CD4-positive, alpha-beta T cell treated with Interleukin-17A for 1 hour (primary cell): ENCODE results near the gene PARP16.

Source experiments
- DNase-seq: peaks from one replicate; pipeline ENCODE4 v3.0.0-alpha.2; 2020

Gene PARP16

DNA sequence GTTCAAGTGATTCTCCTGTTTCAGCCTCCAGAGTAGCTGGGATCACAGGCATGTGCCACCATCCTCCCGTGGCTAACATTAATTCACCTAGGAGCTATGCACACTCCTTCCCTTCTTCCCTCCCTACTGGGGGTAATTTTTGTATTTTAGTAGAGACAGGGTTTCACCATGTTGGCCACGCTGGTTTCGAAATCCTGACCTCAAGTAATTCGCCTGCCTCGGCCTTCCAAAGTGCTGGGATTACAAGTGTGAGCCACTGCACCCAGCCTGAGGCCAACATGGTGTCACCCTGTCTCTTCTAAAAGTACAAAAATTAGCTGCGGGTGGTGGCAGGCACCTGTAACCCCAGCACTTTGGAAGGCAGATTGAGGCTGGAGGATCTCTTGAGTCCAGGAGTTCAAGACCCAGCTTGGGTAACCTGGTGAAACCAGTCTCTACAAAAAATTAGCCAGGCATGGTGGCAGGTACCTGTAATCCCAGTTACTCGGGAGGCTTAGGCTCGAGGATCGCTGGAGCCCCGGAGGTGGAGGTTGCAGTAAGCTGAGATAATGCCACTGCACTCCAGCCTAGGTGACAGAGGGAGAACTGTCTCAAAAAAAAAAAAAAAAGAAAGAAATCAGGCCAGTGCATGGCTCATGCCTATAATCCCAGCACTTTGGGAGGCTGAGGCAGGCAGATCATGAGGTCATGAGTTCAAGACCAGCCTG, 23.9 kb upstream of the PARP16 start:
- DNase-seq, result no peak

DNA sequence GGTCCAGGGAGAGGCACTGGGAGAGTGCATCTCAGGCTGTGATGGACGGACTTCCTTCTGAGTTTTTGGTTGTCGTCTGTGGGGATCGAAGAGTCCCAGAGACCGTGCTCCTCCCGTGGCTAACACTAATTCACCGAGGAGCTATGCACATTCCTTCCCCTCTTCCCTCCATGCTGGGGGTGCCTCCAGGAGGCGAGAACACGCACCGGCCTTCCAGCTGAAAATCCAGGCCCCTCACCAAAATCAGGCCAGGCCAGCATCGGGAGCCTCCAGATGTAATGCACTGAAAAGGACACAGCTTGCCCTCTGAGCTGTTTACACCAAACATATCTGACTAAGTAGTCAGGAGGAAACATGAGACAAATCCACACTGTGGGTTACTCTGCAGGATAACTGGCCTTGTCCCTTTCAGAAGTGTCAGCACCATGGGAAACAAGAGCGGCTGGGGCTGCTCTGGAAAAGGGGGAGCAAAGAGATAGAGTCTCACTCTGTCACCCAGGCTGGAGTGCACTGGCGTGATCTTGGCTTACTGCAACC, 23.3 kb upstream of the PARP16 start:
- DNase-seq, result no peak

DNA sequence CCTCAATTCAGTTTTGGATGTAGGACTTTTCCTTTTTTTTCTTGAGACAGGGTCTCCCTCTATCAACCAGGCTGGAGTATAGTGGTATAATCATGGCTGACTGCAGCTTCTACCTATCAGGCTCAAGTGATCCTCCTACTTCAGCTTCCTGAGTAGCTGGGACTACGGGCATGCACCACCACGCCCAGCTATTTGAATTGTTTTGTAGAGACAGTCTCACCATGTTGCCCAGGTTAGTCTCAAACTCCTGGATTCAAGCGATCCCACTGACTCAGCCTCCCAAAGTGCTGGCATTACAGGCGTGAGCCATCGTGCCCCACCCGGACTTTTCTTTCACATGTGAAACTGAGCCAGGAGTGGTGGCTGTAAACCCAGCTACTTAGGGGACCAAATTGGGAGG, 21.3 kb upstream of the PARP16 start:
- no peak for DNase-seq

DNA sequence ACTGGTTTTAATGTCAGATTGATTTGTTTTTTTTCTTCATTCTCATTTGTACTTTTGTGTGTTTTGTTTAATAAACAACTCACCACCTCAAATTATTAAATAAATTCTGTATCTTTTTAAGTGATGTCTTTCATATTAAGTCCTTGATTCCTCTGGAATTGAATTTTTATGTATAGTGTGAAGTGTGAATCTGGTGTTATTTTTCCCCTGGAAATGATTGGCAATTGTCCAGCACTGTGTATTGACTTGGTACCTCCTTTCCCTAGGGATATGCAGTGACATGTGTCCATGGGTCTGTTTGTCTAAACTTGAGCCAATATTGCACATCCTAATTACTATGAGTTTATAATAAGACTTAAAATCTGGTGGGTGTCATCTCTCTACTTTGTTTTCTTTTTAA, 19.9 kb upstream of the PARP16 start:
- DNase-seq, result no peak

DNA sequence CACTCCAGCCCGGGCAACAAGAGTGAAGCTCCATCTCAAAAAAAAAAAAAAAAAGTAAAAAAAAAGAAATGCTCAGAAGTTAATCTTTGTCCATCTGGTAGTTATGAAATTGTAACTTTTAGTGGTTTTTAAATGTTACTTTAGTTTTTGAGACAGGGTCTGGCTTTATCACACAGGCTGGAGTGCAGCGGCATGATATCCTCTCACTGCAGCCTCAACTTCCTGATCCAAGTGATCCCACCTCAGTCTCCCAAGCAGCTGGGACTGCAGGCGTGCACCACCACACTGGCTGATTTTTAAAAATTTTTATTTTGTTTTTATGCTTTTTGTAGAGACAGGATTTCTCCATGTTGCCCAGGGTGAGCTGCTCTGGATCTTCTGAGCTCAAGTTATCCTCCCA, 19.1 kb upstream of the PARP16 start:
- no peak for DNase-seq

DNA sequence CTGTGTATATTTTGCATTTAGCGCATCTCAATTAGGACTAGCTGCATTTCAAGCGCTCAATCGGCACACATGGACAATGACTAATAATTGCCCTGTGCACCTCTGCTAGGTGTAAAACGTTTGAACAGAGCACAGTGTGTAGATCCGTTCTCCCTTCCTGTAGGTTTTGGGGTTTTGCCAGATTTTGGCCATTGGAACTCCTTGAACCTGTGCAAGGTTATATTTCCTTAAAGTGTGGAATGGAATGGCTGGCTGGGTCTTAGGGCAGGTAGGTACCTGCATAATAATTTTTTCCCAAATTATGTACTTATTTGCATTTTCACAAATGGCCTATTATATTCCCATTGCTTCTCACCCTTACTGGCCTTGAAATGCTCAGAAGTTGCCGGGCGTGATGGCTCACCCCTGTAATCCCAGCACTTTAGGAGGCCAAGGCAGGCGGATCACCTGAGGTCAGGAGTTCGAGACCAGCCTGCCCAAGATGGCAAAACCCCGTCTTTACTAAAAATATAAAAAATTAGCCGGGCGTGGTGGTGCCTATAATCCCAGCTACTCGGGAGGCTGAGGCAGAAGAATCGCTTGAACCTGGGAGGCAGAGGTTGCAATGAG, 18.6 kb upstream of the PARP16 start:
- DNase-seq, result no peak

DNA sequence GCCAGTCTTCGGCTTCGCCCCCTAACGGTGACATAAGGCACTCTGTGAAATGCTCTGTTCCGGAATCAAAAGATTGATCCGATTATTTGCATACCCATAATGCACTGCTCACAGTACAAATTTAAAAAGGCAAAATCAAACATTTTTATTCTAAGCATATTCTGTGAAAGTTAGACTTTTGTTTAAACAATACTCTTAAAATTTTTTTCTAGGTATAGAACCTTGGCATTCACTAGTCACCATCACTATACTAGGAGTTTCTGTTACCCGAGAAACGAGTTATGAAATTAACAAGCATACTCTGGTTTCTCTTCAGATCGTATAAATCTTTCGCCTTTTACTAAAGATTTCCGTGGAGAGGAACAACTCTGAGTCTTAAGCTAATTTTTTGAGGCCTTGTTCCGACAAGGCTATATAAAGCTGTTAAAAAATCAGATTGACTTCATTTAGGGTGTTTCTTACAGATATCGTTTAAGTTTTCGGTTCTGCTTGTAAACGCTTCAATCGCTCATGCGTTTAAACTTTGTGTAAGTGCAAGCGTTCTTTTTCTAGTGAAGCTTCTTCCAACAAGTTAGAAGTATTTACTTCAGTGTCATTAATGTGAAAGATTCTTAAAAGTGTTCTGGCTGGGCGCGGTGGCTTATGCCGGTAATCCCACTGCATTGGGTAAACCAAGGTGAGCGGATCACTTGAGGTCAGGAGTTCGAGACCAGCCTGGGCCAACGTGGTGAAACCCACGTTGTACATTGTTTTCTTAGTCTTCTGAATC, 17.9 kb upstream of the PARP16 start, which contains the start of gene RNU5B-1:
Gene RNU5B-1, plus strand, starts transcription at position 297 of the 769 bp plus-strand sequence.
- DNase-seq, result peak; percentile 92

DNA sequence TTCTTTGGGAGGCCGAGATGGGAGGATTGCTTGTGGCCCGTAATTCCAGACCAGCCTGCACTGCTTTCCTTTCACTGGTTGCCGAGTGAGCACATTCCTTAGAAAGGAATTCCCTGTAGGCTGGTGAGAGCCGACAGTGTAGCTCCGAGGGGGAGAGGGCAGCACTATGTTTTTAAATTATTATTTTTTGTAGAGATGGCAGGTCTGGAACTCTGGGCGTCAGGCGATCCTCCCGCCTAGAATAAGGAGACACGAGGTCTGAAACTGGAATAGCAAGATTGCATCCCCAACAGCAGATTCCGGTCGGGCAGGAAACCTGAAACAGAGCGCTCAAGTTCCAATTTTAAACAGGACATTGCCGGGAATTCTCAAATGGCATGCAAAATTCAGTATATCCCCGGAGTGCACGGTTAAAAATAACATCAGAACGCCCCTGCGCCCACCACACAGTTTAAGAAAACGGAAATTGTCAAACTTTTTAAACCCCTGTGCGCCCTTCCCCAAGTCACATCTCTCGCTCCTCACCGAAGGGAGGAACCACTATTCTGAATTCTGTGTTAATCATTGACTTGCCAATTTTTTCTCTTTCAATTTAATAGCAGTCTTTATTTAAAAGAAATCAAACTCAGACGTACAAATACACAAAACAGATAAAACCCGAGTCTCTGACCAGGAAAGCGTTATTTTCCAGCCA, 17.2 kb upstream of the PARP16 start:
- DNase-seq, result no peak

DNA sequence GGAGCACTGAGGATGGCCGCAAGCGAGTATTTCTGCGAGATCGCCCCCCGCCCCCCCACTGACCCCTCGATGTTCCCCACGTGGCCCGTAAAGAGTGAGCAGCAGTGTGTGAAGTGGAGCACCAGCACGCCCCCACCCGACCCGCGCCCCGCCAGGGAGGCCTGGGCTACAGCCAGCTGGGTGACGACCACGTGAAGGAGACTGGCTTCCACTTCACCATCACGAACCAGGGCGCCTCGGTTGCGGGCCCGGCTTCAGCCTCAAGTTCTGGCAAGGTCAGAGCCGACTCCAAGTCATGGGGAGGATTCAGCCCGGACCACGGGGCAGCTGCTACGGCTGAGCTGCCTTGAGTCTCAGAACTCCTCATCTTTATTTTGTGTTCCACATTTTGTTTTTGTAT, 15.4 kb upstream of the PARP16 start:
- DNase-seq, result no peak

DNA sequence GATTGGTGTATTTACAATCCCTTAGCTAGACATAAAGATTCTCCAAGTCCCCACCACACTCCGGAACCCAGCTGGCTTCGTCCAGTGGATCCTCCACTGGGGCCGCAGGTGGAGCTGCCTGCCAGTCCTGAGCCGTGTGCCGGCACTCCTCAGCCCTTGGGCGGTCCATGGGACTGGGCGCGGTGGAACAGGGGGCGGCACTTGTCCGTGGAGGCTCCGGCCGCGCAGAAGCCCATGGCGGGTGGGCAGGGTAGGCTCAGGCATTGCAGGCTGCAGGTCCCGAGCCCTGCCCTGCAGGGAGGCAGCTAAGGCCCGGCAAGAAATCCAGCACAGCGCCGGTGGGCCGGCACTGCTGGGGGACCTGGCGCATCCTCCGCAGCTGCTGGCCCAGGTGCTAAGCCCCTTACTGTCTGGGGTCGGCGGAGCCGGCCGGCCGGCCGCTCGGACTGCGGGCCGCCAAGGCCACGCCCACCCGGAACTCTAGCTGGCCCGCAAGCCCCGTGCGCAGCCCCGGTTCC, 14.3 kb upstream of the PARP16 start:
- no peak for DNase-seq

DNA sequence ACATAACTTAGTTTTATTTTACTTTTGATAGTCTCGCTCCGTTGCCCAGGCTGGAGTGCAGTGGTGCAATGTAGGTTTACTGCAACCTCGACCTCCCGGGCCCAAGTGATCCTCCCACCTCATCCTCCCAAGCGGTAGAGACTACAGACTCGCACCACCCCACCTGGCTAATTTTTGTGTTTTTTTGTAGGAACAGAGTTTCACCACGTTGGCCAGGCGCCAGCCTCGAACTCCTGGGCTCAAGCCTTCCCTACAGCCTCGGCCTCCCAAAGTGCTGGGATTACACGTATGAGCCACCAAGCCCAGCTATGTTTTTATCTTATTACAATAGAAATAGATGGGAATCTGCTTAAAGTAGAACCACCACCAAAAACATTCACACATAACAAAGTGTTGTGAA, 12.0 kb upstream of the PARP16 start:
- no peak for DNase-seq

DNA sequence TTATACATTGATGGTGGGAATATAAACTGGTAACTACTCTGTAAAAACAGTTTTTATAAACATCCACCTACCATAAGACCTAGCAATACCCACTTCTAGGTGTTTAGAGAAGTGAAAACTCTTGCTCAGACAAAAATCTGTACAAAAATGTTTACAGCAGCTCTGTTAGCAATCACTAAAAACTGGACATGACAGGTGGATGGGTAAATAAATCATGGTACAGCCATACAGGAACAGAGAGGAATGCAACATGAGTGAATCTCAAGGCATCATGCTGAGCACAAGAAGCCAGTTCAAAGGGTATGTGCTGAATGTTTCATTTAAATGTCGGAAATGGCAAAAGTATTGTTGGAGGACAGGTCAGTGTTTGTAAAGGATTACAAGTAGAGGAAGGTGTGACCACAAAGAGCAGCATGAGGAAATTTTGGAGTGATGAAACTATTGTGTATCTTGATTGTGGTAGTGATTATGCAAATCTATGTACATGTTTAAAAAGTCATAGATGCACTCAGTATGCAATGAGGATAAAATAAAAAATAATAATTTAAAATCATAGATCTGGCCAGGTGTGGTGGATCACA, 6.3 kb upstream of the PARP16 start:
- no peak for DNase-seq

DNA sequence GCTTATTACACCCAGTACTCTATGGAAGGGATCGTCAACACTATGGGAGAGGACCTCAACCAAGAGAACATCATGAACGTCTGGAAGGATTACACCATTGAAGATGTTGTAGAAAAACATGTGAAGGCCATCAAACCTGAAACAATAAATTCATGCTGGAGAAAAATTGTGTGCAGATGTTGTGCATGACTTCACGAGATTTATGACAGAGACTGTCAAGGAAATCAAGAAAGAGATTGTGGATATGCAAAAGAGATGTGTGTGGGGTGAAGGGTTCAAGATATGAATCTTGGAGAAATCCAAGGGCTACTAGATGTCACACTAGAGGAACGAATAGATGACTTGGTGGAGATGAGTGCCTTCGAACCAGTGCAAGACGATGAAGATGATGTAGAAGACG, 3.5 kb upstream of the PARP16 start:
- DNase-seq, result no peak

DNA sequence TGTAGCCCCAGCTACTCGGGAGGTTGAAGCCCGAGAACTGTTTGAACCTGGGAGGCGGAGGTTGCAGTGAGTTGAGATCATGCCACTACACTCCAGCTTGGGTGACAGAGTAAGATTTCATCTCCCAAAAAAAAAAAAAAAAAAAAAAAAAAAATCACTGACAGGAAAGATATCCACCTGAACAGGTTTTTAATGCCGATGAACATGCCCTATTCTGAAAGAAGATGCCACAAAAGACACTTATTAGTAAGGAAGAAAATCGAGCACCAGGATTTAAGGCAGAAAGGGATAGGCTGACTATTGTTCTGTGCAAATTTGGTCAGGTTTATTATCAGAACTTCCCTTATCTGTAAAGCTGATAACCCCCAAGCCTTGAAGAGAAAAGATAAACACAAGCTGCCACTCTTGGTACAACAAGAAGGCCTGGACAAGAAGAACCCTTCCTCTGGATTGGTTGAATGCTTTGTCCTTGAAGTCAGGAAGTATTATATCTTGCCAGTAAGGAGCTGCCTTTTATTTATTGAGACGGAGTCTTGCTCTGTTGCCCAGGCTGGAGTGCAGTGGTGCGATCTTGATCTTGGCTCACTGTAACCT, 2.7 kb upstream of the PARP16 start:
- no peak for DNase-seq

DNA sequence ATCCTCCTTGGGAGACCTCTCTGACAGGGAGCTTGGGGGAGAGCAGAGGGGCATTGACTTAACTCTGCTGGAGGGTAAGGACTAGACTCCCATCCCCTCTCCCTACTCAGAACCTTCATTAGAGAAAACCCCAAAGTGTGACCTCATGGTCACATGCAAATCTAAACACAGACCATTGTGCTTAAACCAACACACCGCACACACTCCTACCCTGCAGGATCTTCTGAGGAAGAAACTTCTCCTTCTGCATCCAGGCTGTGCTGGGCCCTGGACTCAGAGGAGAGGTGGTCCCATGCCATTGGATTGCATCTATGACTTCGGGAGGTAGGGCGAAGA, 805 bp upstream of the PARP16 start:
- DNase-seq, result no peak

DNA sequence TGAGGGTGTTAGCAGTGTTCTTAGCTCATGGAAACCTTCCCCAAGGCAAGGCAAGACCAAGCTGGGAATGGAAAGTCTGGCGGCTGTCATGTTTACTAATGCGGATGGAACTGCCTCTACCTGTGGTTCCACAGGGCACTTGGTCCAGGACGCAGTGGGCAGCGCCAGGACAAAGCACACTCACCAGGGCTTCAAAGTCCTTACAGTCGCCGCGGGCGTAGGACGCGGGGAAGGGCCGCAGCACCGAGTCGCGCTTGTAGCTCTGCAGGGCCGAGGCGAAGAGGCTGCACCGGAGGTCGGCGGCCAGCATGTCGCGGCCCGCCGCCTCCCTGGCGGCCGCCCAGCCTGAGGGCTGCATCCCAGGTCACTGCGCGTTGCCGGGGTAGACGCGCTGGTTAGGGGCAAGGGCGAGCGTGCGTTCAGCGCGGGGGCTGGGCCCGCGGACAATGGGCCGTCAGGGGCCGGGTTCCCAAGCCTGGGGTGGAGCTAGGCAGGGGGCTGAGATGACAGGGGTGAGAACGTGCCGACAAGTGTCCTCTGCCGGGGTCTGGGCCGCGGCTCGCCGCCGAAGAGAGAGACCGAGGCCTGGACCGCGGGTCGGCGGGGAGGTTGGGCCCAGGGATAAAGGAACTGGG, 497 bp downstream of the PARP16 start:
- DNase-seq, result no peak

DNA sequence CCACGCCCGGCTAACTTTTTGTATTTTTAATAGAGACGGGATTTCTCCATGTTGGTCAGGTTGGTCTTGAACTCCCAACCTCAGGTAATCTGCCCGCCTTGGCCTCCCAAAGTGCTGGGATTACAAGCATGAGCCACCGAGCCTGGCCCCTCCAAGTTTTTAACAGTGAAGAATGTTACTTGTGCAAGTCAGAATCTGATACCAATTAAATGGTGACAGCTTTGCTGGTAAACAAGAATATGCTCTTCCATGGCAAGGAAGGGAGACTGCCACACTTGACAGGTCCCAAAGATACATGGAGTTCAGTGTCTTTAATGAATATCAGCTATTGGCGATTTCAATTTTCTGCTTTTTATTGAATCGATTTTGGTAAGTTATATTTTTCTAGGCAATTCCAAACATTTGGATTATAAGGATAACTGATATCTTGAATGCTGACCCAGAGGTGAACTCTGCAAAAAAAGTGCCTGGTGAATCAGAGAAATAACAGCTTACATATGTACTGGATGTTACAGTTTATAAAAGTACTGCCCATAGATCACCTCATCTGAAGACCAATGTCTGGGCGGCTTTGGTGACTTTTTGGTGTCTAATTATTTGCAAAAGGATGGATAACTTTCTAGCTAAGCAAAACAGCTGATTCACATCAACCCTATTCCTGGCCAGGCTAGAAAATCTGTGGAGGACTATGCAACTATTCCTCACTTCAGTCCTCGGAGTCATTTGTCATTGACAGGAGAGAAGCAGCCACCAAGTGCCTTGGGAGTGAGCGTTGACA, 1.2 kb downstream of the PARP16 start:
- no peak for DNase-seq

DNA sequence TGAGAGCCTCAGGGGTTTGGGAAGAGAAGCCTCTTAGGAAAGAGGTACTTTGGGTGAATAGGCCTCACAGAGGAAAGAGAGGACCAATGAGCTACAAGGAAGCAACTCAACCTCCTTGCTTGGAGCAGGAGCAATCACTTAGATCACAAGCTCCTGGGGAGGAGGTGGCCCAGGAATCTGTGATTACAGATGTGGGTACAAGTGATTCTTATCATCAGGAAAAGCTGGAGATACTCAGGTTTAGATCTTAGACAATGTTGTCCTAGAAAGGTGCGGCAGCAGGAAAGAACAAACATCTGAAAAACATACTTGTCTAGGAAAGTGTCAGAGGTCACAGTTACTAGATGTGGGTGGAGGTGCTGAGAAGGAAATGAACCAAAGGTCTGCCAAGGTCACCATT, 8.2 kb downstream of the PARP16 start:
- DNase-seq, result no peak

DNA sequence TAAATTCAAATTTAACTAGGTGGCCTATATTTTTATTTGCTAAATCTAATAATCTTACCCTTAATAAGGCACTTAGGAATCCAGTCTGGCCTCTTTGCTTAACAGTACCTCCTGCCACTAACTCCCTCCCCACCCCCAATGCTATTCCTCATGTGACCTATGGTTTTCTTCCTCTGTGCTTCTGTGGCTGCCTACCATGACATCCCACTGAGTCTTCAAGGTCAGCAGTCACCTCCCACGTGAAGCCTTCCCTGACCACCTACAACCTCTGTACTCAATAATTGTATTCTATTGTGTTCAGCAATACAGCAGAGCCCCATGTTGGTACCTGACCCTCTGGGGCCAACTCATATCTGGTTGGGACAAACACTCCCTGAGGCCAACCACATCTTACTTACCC, 9.7 kb downstream of the PARP16 start:
- no peak for DNase-seq

DNA sequence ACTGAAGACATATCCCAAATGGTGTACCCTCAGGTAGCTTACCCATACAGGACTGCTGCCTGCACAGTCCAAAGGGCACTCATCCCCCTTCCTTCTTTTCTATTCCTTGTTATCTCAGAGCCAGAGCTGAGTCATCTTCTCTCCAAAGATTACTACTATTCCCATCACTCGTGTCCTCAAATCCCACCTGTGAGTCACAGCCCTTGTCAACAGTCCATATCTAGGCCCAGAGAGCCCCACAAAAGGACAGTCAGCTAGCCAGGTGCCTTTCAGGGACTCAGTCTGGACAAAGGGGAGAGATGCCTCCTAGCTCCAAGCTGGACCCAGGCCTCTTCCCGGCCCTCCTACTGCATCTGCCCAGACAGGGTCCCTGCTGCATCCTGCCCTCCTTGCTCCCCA, 11.0 kb downstream of the PARP16 start:
- DNase-seq, result no peak

DNA sequence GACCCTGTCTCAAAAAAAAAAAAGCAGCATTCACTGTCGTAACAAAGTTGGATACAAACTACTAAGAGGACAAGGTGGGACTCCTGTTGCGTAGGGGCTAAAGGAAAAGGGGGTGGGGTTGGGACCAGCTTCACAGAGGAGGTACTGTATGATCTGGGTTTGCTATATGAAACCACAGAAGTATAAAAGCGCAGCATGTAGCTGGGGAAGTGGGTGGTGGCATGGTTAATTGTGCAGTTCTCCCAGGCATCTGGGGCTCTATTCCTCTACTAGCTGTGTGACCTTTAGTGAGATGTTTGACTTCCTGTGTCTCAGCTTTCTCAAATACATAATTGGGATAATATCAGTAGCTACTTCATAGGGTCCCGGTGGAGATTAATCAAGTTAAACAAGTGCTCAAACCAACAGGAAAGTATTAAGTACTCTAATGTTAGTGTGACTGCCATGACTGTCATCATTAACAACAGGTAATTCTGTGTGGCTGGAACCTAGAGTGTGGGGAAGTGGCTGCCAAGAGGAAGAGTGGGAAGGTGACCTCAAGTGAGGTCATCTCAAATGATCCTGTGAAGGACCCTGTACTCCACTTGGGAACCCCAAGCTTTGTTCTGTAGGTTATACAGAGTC, 11.5 kb downstream of the PARP16 start:
- no peak for DNase-seq
